ENCODE measurements around the gene CLPSL1. TPM values are rescaled to one million over a fixed set of nuclear protein-coding genes. Genes with fewer than 3 reads are reported as not detected.

The CLPSL1 gene
- total and polyA plus RNA-seq, 2 of the 13 experiments (the other 11 are each of a cell fraction or from before 2014, with no cell fraction given), result not detected

DNA sequence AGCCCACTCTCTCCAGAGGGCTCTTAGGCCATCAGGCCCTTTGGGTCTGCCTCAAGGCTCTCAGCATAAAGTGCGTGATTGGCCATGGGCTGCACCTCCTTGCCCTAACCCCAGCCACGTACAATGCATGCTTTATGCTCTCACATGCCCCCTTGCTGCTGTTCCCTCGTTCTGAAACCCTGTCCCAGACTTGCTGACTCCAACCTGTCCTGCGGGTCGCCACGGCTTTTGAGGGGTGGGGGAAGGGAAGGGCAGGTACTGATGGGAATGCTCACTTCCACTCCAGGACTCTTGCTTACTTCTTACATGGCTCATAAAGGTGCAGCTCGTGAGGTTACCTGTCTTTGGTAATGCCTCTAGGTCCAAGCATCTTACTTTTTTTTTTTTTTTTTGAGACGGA lies 38.0 kb upstream of the CLPSL1 start (continued):
- TF ChIP-seq XBP1 (CRISPR knock-in tag; IDR thresholded peaks at IDR 0.05), result no peak
- TF ChIP-seq SOX13 (IDR thresholded peaks at IDR 0.05), result no peak
- TF ChIP-seq SOX13 (CRISPR knock-in tag; conservative IDR thresholded peaks at IDR 0.05 in 1 of 2, IDR thresholded peaks at IDR 0.05 in 1 of 2), result peak in 1 of 2 experiments; percentile 16; a peak in 1 of 4 replicates
- no peak for TF ChIP-seq NKX3-1 (CRISPR knock-in tag; IDR thresholded peaks at IDR 0.05)
- no peak for TF ChIP-seq ZSCAN9 (CRISPR knock-in tag; IDR thresholded peaks at IDR 0.05; ENCODE audit: borderline replicate concordance)
- no peak; the same call in 1 of the 2 replicates for TF ChIP-seq HOXD1 (CRISPR knock-in tag; IDR thresholded peaks at IDR 0.05)
- no peak for TF ChIP-seq ZNF282 (IDR thresholded peaks at IDR 0.05; ENCODE audit: partially characterized antibody)
- TF ChIP-seq, protein P1, sequence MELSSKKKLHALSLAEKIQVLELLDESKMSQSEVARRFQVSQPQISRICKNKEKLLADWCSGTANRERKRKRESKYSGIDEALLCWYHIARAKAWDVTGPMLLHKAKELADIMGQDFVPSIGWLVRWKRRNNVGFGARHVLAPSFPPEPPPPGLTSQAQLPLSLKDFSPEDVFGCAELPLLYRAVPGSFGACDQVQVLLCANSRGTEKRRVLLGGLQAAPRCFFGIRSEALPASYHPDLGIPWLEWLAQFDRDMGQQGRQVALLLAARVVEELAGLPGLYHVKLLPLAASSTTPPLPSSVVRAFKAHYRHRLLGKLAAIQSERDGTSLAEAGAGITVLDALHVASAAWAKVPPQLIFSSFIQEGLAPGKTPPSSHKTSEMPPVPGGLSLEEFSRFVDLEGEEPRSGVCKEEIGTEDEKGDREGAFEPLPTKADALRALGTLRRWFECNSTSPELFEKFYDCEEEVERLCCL (CRISPR knock-in tag; IDR thresholded peaks at IDR 0.05; ENCODE audit: borderline replicate concordance), result 0 out of 2 replicates have a peak, but pooled peaks have one; percentile 35
- TF ChIP-seq, protein P2, sequence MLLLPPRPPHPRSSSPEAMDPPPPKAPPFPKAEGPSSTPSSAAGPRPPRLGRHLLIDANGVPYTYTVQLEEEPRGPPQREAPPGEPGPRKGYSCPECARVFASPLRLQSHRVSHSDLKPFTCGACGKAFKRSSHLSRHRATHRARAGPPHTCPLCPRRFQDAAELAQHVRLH (CRISPR knock-in tag; IDR thresholded peaks at IDR 0.05; ENCODE audit: borderline replicate concordance, low read depth), result no peak; the same call in 1 of the 2 replicates
- no peak for TF ChIP-seq ZNF383 (CRISPR knock-in tag; IDR thresholded peaks at IDR 0.05; ENCODE audit: borderline replicate concordance)
- TF ChIP-seq, protein P3, sequence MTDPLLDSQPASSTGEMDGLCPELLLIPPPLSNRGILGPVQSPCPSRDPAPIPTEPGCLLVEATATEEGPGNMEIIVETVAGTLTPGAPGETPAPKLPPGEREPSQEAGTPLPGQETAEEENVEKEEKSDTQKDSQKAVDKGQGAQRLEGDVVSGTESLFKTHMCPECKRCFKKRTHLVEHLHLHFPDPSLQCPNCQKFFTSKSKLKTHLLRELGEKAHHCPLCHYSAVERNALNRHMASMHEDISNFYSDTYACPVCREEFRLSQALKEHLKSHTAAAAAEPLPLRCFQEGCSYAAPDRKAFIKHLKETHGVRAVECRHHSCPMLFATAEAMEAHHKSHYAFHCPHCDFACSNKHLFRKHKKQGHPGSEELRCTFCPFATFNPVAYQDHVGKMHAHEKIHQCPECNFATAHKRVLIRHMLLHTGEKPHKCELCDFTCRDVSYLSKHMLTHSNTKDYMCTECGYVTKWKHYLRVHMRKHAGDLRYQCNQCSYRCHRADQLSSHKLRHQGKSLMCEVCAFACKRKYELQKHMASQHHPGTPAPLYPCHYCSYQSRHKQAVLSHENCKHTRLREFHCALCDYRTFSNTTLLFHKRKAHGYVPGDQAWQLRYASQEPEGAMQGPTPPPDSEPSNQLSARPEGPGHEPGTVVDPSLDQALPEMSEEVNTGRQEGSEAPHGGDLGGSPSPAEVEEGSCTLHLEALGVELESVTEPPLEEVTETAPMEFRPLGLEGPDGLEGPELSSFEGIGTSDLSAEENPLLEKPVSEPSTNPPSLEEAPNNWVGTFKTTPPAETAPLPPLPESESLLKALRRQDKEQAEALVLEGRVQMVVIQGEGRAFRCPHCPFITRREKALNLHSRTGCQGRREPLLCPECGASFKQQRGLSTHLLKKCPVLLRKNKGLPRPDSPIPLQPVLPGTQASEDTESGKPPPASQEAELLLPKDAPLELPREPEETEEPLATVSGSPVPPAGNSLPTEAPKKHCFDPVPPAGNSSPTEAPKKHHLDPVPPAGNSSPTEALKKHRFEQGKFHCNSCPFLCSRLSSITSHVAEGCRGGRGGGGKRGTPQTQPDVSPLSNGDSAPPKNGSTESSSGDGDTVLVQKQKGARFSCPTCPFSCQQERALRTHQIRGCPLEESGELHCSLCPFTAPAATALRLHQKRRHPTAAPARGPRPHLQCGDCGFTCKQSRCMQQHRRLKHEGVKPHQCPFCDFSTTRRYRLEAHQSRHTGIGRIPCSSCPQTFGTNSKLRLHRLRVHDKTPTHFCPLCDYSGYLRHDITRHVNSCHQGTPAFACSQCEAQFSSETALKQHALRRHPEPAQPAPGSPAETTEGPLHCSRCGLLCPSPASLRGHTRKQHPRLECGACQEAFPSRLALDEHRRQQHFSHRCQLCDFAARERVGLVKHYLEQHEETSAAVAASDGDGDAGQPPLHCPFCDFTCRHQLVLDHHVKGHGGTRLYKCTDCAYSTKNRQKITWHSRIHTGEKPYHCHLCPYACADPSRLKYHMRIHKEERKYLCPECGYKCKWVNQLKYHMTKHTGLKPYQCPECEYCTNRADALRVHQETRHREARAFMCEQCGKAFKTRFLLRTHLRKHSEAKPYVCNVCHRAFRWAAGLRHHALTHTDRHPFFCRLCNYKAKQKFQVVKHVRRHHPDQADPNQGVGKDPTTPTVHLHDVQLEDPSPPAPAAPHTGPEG (CRISPR knock-in tag; IDR thresholded peaks at IDR 0.05), result no peak
- TF ChIP-seq NBN (conservative IDR thresholded peaks at IDR 0.05), result no peak
- no peak for TF ChIP-seq ZBTB21 (CRISPR knock-in tag; IDR thresholded peaks at IDR 0.05)
- TF ChIP-seq ZFP36 (IDR thresholded peaks at IDR 0.05; ENCODE audit: borderline replicate concordance, low read depth, low read length, partially characterized antibody), result no peak
- TF ChIP-seq, protein P4, sequence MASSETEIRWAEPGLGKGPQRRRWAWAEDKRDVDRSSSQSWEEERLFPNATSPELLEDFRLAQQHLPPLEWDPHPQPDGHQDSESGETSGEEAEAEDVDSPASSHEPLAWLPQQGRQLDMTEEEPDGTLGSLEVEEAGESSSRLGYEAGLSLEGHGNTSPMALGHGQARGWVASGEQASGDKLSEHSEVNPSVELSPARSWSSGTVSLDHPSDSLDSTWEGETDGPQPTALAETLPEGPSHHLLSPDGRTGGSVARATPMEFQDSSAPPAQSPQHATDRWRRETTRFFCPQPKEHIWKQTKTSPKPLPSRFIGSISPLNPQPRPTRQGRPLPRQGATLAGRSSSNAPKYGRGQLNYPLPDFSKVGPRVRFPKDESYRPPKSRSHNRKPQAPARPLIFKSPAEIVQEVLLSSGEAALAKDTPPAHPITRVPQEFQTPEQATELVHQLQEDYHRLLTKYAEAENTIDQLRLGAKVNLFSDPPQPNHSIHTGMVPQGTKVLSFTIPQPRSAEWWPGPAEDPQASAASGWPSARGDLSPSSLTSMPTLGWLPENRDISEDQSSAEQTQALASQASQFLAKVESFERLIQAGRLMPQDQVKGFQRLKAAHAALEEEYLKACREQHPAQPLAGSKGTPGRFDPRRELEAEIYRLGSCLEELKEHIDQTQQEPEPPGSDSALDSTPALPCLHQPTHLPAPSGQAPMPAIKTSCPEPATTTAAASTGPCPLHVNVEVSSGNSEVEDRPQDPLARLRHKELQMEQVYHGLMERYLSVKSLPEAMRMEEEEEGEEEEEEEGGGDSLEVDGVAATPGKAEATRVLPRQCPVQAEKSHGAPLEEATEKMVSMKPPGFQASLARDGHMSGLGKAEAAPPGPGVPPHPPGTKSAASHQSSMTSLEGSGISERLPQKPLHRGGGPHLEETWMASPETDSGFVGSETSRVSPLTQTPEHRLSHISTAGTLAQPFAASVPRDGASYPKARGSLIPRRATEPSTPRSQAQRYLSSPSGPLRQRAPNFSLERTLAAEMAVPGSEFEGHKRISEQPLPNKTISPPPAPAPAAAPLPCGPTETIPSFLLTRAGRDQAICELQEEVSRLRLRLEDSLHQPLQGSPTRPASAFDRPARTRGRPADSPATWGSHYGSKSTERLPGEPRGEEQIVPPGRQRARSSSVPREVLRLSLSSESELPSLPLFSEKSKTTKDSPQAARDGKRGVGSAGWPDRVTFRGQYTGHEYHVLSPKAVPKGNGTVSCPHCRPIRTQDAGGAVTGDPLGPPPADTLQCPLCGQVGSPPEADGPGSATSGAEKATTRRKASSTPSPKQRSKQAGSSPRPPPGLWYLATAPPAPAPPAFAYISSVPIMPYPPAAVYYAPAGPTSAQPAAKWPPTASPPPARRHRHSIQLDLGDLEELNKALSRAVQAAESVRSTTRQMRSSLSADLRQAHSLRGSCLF (CRISPR knock-in tag; IDR thresholded peaks at IDR 0.05; ENCODE audit: borderline replicate concordance), result no peak
- TF ChIP-seq ZNF766 (CRISPR knock-in tag; IDR thresholded peaks at IDR 0.05; ENCODE audit: borderline replicate concordance), result no peak
- no peak for TF ChIP-seq GFI1 (CRISPR knock-in tag; IDR thresholded peaks at IDR 0.05; ENCODE audit: borderline replicate concordance)
